Breast epithelium (tissue), 3 donors: ENCODE data around the gene PCSK1.

ENCODE experiments used
- POLR2AphosphoS5 ChIP-seq, 3 donors: sonication (generic); formaldehyde crosslinking; IDR thresholded peaks; one replicate each; pipeline ENCODE4 v1.6.1; 2017; ENCODE audit warnings: antibody characterized with exemption in 3 of 3
- TF ChIP-seq, protein P1 (sequence below), 3 donors: fragments of 450-650 bp; IDR thresholded peaks; one replicate each; pipeline ENCODE4 v1.5.1; 2016 to 2017; ENCODE audit warnings: antibody characterized with exemption in 3 of 3, mild to moderate bottlenecking in 3 of 3, moderate library complexity in 3 of 3

DNA sequence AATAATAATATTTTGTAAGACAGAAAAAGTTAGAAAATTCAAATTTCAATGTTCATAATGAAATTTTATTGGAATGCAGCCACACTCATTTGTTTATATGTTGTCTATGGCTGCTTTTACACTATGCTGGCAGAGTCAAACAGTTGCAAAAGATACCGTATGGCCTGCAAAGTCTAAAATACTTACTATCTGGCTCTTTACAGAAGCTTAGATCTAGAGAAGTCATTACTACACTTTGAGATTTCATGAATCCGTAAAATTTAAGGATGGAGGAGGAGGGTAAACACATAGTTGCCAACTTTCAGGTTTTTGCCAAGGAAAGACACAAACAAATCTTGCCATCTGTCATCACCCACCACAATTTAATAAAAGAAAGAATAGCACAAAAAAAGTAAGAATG is 25.1 kb upstream of the PCSK1 start:
- TF ChIP-seq, protein P1, sequence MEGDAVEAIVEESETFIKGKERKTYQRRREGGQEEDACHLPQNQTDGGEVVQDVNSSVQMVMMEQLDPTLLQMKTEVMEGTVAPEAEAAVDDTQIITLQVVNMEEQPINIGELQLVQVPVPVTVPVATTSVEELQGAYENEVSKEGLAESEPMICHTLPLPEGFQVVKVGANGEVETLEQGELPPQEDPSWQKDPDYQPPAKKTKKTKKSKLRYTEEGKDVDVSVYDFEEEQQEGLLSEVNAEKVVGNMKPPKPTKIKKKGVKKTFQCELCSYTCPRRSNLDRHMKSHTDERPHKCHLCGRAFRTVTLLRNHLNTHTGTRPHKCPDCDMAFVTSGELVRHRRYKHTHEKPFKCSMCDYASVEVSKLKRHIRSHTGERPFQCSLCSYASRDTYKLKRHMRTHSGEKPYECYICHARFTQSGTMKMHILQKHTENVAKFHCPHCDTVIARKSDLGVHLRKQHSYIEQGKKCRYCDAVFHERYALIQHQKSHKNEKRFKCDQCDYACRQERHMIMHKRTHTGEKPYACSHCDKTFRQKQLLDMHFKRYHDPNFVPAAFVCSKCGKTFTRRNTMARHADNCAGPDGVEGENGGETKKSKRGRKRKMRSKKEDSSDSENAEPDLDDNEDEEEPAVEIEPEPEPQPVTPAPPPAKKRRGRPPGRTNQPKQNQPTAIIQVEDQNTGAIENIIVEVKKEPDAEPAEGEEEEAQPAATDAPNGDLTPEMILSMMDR (IDR thresholded peaks at IDR 0.05): no peak
- no peak for TF ChIP-seq POLR2AphosphoS5 (IDR thresholded peaks at IDR 0.05)
